Measurements from ENCODE around the gene KCNQ1OT1. TPM values are rescaled to one million over a fixed set of nuclear protein-coding genes. Genes with fewer than 3 reads are reported as not detected.

Gene KCNQ1OT1
- total RNA-seq, 1 experiment from 2014 or later, result 1.2 TPM

- Histone ChIP-seq H3K9me3 (ENCODE audit: control insufficient read depth, low read depth, low read length) (no peaks in the 10 kb centered on the region), H3K79me2 (ENCODE audit: insufficient read depth, low read length) (no peaks in the 10 kb centered on the region), H3K27ac (ENCODE audit: insufficient read length, low read depth, low read length) (no peak overlapping the region), H2BK5ac (ENCODE audit: insufficient read length, low read length) (no peak overlapping the region), H3K79me1 (ENCODE audit: insufficient read depth, low read depth, low read length, poor library complexity, severe bottlenecking) (no peaks in the 10 kb centered on the region), H3K27me3 (ENCODE audit: insufficient read depth, low read length) (peaks cover 6% of the 10 kb centered on the region; the same call in 1 of the 2 replicates), H3K9ac (ENCODE audit: extremely low read depth, insufficient read length, low read length) (no peak overlapping the region), H4K91ac (ENCODE audit: insufficient read length, low read depth, low read length) (no peak overlapping the region), H3K18ac (ENCODE audit: insufficient read length, low read depth, low read length) (no peak overlapping the region), H3K4ac (ENCODE audit: low read depth, low read length) (no peak overlapping the region), H4K8ac (replicated peaks; ENCODE audit: insufficient read length, low read depth, low read length) (no peak overlapping the region), H2BK20ac (ENCODE audit: low read depth, low read length, poor library complexity, severe bottlenecking) (no peak overlapping the region), H3K23ac (ENCODE audit: insufficient read length, low read depth, low read length) (no peak overlapping the region), H3K4me1 (ENCODE audit: insufficient read depth, low read length) (no peaks in the 10 kb centered on the region; the same call in 1 of the 2 replicates), H3T11ph (ENCODE audit: low read length) (no peak overlapping the region), H3K14ac (ENCODE audit: insufficient read depth, low read length) (no peak overlapping the region), H3K23me2 (ENCODE audit: insufficient read length, low read depth, low read length, poor library complexity, severe bottlenecking) (no peaks in the 10 kb centered on the region), H2BK120ac (ENCODE audit: low read depth, low read length, poor library complexity, severe bottlenecking) (no peak overlapping the region), H3K56ac (ENCODE audit: insufficient read length, low read depth, low read length) (no peak overlapping the region), H3K4me2 (ENCODE audit: insufficient read depth, insufficient read length, low read length) (no peak overlapping the region), H2BK12ac (ENCODE audit: insufficient read length, low read depth, low read length) (no peak overlapping the region), H2AFZ (ENCODE audit: low read length) (no peak overlapping the region), H2AK5ac (ENCODE audit: insufficient read length, low read length) (no peak overlapping the region), H4K5ac (ENCODE audit: insufficient read length, low read depth, low read length) (no peak overlapping the region), H2BK15ac (ENCODE audit: low read depth, low read length) (no peak overlapping the region), H4K20me1 (ENCODE audit: control insufficient read depth, insufficient read depth, insufficient read length) (no peaks in the 10 kb centered on the region)
- H3K4me3 Mint-ChIP-seq, result no peak overlapping the region
- TF ChIP-seq CTCF (conservative IDR thresholded peaks at IDR 0.05), result no peak
- peaks cover 0 to 2% of the 10 kb centered on the region in 2 experiments; a peak in 1 of 5 replicates for H3K9me3 Mint-ChIP-seq
- no CpG with 5 or more reads among the region's 16 CpGs for WGBS (ENCODE audit: extremely low coverage, insufficient read length, low lambda C conversion rate)
- H3K36me3 Mint-ChIP-seq (ENCODE audit: insufficient read depth in 1 of 3, low read depth in 3 of 3), result no peaks in the 10 kb centered on the region
- peaks cover 81% of the 10 kb centered on the region for H3K27me3 Mint-ChIP-seq (ENCODE audit: low read depth)
- DNase-seq, result no peak
- H3K27ac Mint-ChIP-seq, result no peak overlapping the region
- H3K4me1 Mint-ChIP-seq, result peaks cover 6 to 7% of the 10 kb centered on the region in 2 experiments; a peak in 2 of 4 replicates
These were observed 135.0 kb downstream of the KCNQ1OT1 start for GRCh38 chr11:2564588-2565425.
